Raji (cell line): Measurements from ENCODE around the gene SSTR1.

Experiments
- POLR2A ChIP-seq: IDR thresholded peaks from 2 replicates; pipeline ENCODE4 v1.6.1; 2011; ENCODE audit warnings: low read depth, low read length, control low read depth; ENCODE audit not compliant: insufficient read depth

The SSTR1 gene

GRCh38 chr14:38213001-38213400, 5.3 kb downstream of the SSTR1 start:
- no peak for TF ChIP-seq POLR2A

- TF ChIP-seq POLR2A = no peak
Measured at GRCh38 chr14:38217553-38217952, 9.8 kb downstream of the SSTR1 start.

- TF ChIP-seq POLR2A = no peak
Measured at GRCh38 chr14:38221077-38221476, 13.4 kb downstream of the SSTR1 start.

GRCh38 chr14:38224338-38224737, 16.6 kb downstream of the SSTR1 start:
- no peak for TF ChIP-seq POLR2A

DNA sequence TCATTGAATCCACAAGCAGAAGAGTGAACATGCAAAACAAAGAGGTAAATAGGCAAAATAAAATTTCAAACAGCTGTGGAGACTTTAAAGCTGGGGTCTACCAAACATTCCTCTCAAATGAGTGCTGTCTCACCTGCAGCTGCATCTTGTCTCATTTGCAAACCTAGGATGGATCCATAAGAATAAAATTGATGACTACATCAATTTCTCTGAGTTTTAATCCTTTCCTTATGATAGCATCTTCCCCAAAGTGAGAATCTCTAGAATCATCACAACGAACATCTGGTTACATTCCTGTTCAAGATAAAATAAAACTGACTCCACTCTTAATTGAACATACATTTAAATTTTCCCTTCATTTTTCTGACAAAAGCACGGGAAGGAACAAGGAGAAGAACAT, 18.2 kb downstream of the SSTR1 start:
- TF ChIP-seq POLR2A = no peak

DNA sequence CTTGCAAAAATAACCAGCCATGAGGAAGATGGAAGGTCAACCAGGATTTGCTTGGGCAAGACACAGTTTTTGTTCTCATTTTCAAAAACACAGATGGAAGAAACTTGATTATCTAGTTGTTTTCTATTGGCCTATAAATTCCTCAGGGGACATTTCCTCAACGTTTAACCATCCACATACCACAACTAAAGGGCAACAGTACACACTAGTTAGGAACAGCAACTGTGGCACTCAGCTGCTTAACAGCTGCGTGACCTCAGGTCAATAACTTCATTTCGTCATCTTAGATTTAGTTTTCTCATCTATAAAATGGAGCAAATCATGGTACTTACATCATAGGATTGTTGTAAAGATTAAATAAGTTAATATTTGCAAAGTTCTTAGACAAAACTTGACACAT, 18.7 kb downstream of the SSTR1 start:
- TF ChIP-seq POLR2A = no peak

DNA sequence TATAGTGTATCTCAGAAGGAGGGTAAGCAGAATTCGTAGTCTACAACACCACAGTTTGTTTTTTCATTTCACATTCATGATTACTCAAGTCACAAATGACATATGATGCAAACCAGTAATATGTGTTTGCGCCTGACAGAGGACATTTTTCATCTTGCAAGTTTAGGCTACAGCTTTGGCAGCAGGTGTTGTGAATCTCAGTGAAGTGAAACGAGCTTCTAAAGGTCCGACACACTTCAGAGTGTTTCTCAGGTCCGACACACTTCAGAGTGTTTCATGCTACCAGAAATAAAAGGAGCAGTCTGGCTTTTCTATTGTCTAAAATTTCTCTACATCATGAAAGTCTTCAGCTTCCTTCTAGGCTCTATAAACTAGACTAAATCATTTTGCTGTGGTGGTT, 25.5 kb downstream of the SSTR1 start:
- TF ChIP-seq POLR2A = no peak

- TF ChIP-seq POLR2A = no peak
Measured at GRCh38 chr14:38238332-38238731, 30.6 kb downstream of the SSTR1 start.

GRCh38 chr14:38238878-38239277, 31.2 kb downstream of the SSTR1 start:
- TF ChIP-seq POLR2A = no peak

GRCh38 chr14:38243696-38244240, 36.1 kb downstream of the SSTR1 start:
- TF ChIP-seq POLR2A = no peak

DNA sequence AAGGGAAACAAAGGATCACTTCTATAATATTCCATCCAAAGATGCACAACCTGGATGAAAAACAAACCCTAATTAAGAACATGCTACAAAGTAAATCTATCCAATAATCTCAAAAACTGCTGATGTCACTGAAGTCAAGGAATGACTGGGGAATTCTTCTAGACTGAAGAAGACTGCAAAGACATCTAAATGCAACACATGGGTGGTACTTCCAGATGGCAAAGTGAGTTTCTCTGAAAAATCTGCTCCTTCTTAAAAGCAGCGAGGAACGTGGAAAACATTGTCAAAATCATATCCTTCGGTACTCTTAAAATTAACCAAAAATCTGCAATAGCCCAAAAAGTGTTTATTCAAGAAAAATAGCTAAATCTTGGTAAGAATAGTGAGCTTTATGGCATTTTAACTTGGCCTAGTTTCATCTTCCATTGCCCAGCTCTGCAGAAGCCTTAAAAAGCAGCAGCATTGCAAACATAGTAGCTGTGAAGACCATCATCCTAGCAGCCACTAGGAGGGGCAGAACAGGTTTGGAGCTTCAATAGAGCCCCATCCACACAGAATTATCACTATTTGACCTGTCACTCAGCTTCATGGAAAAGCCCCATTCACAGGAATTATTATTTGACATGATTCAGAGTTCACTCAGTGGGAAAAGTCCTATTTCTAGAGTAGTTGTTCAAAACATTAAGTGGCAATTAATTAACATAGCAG, 40.8 kb downstream of the SSTR1 start:
- TF ChIP-seq POLR2A = no peak

DNA sequence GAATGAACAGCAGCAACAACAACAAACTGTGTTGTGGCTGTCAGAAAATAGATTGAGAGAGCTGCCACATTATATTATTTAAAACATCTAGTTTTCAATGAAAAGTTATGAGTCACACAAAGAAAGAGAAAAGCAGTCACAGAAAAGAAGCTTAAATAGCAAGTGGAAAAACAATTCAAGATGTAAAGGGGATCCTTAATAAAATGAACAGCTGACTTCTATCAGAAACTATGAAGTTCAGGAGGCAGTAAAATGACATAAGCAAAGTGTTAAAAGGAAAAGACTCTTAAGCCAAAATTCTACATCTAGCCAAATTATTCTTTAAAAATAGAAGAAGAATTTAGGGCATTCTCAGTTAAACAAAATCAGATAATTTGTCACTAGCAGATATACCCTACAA, 42.6 kb downstream of the SSTR1 start:
- TF ChIP-seq POLR2A = no peak

DNA sequence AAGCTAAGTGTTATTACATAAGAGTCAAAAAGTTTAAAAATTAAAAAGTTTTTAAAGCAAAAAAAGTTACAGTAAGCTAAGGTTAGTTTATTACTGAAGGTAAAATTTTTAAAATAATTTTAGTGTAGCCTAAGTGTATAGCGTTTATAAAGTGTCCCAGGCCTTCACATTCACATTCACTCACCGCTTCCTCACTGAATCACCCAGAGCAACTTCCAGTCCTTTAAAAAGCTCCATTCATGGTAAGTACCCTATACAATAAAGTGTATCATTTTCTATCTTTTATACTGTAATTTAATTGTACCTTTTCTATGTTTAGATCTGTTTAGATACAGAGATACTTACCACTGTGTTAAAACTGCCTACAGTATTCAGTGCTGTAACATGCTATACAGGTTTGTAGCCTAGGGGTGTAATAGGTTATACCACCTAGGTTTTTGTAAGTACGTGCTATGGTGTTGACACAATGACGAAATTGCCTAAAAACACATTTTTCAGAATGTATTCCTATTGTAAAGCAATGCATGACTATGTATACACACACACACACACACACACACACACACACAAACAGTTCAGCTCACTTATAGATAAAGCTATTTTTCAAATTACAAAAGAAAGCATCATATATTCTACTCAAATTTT, 44.5 kb downstream of the SSTR1 start:
- TF ChIP-seq POLR2A = no peak

GRCh38 chr14:38253676-38254075, 46.0 kb downstream of the SSTR1 start:
- no peak for TF ChIP-seq POLR2A

DNA sequence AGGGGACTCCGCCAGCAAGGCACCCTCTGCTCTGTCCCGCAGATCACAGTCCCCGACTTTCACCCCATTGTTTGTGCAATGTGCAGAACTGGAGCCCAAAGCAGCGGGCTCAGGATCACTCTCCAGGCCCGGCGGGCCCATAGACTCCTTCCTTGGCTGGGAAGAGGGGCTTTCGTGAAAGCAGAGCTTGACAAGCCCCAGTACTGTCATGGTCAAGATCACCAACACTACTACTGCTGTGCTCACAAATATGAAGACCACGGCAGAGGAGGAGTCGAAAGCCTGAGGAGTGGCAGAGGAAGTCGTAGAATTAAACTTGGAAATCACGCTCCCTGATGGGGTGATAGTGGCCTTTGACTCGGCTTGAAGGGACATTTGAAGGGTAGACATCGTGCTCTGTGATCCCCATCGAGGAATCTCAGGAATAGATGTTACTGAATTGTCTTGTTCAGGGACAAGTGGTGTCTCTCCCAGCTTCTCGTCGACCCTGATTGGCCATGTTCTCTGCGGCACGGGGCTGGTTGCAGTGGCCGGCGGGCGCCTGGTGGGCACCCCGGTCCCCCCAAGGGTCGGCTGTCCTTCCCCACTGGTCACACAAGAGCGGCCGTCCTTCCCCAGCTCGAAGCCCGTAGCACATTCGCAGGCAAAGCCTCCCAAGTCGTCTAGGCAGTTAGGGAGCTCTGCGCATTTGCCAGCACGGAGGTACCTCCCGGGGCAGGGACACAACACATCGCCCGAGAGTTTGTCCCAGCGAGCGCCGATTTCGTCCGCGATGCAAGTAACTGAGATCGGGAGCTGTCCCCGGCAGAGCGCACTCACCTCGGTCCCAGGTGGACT, 47.1 kb downstream of the SSTR1 start:
- no peak for TF ChIP-seq POLR2A

- no peak for TF ChIP-seq POLR2A
Measured at GRCh38 chr14:38255408-38255672, 47.6 kb downstream of the SSTR1 start.
